Spleen (tissue), 11 donors: Measurements from ENCODE around the gene SETBP1. TPM values are rescaled to one million over a fixed set of nuclear protein-coding genes. Genes with fewer than 3 reads are reported as not detected.

Experiments used
- DNase-seq: peaks from one replicate; pipeline ENCODE4 v3.0.0-alpha.2; 2020
- H3K27ac ChIP-seq, 8 donors: fragments of 200-600 bp; sonication (generic) in 7 of 8; 1 replicate in 4 of 8; 2 replicates in 4 of 8; pipeline versions ENCODE4 v1.5.0 to v1.8.0; 2016 to 2021; ENCODE audit warnings: inconsistent platforms in 4 of 8, mild to moderate bottlenecking in 4 of 8, moderate library complexity in 1 of 8
- H3K27me3 ChIP-seq, 7 donors: fragments of 200-600 bp; sonication (generic) in 6 of 7; replicated peaks in 1 of 7; 1 replicate in 4 of 7; 2 replicates in 3 of 7; pipeline versions ENCODE4 v1.5.0 to v1.8.0; 2016 to 2021; ENCODE audit warnings: inconsistent platforms in 3 of 7, mild to moderate bottlenecking in 1 of 7
- H3K36me3 ChIP-seq, 6 donors: fragments of 200-600 bp; sonication (generic) in 5 of 6; 1 replicate in 4 of 6; 2 replicates in 2 of 6; pipeline versions ENCODE4 v1.5.0 to v1.8.0; 2016 to 2021; ENCODE audit warnings: inconsistent platforms in 2 of 6
- H3K4me1 ChIP-seq, 6 donors: fragments of 200-600 bp; sonication (generic) in 5 of 6; 1 replicate in 3 of 6; 2 replicates in 3 of 6; pipeline versions ENCODE4 v1.5.0 to v1.8.0; 2016 to 2021; ENCODE audit warnings: inconsistent platforms in 3 of 6
- H3K4me3 ChIP-seq, 8 donors: fragments of 200-600 bp; sonication (generic) in 7 of 8; 1 replicate in 4 of 8; 2 replicates in 4 of 8; pipeline versions ENCODE4 v1.5.0 to v1.8.0; 2016 to 2021; ENCODE audit warnings: inconsistent platforms in 4 of 8, mild to moderate bottlenecking in 4 of 8, moderate library complexity in 2 of 8
- H3K9me3 ChIP-seq, 8 donors: fragments of 200-600 bp; sonication (generic) in 7 of 8; 1 replicate in 4 of 8; 2 replicates in 4 of 8; pipeline versions ENCODE4 v1.5.0 to v1.8.0; 2016 to 2021; ENCODE audit warnings: inconsistent platforms in 4 of 8
- POLR2A ChIP-seq, 3 donors: fragments of 450-650 bp; IDR thresholded peaks; one replicate each; pipeline ENCODE4 v1.5.1; 2017; ENCODE audit warnings: antibody characterized with exemption in 3 of 3, mild to moderate bottlenecking in 1 of 3
- POLR2AphosphoS5 ChIP-seq, 3 donors: sonication (generic); formaldehyde crosslinking; IDR thresholded peaks; one replicate each; pipeline ENCODE4 v1.5.1; 2017; ENCODE audit warnings: antibody characterized with exemption in 3 of 3
- WGBS, 5 donors: extraction: QIAGEN DNeasy Blood & Tissue Kit in 3 of 5; methylation state at CpG; one replicate each; pipeline versions ENCODE4 v1.1.5 to v1.1.7; 2013 to 2018; 5-methylcytosine and 5-hydroxymethylcytosine counted together
- intact Hi-C: fragments of 100-400 bp; cut with DNase I; formaldehyde crosslinking; loops from one replicate; pipeline ENCODE4 v1.15.0; 2023; ENCODE audit warnings: low total_unique reads
- polyA plus RNA-seq, 3 donors: library from polyadenylated mRNA; stranded (reverse); fragments of 200-250 nt; gene quantifications; one replicate each; pipeline ENCODE4 v1.2.1, GENCODE V29; 2013
- total RNA-seq, 7 donors: library from RNA; depleted of rRNA in 3 of 7; stranded (reverse); fragments of >200 nt in 3 of 7; fragmentation: NEBNext Ultra II Directional in 4 of 7; extraction: Animal tissue kit (Norgen Biotek cat#: 25700) in 4 of 7; gene quantifications; one replicate each; pipeline versions ENCODE4 v1.1.0 to v1.2.1, GENCODE V29; 2016 to 2021
- TF ChIP-seq, protein P1 (sequence below), 11 experiments: fragments of 200-600 bp in 7 of 11; fragments of 450-650 bp in 4 of 11; sonication (generic) in 4 of 11; IDR thresholded peaks in 8 of 11; conservative IDR thresholded peaks in 3 of 11; 1 replicate in 7 of 11; 2 replicates in 4 of 11; pipeline versions ENCODE4 v1.4.0 to v1.8.0; 2016 to 2021; ENCODE audit warnings: antibody characterized with exemption in 11 of 11, inconsistent platforms in 4 of 11, mild to moderate bottlenecking in 1 of 11
- donor health status: healthy with polysubstance abuse.
- donor health status: DM: no; HTN: no; CAD: no; lungs with moderate emphysema.
- donor health status: DM: no; HTN: no; CAD: no.
- donor health status: Bipolar disorder and iron deficiency.
- donor health status: healthy.
- donor health status: DM: no; HTN: no; CAD: no.
- donor health status: DM: yes; HTN: yes; CAD: no.

SETBP1 gene
- total and polyA plus RNA-seq, 10 donors = 2.0 to 50.7 (median 33.1) TPM

- Histone ChIP-seq H3K9me3 (no peaks in the 10 kb centered on the region), H3K27me3 (no peaks in the 10 kb centered on the region), H3K36me3 (peaks cover 0 to 14% (median 0%) of the 10 kb centered on the region in 6 donors), H3K27ac (peak overlapping the region in 1 of 8 donors; percentile 5), H3K4me1 (peaks cover 0 to 37% (median 20%) of the 10 kb centered on the region in 6 donors), H3K4me3 (no peak overlapping the region)
- WGBS, 5 donors = 84 to 97% (median 91%) methylated on average over 2 of the region's 2 CpGs
- no peak for DNase-seq
- TF ChIP-seq, protein P1, sequence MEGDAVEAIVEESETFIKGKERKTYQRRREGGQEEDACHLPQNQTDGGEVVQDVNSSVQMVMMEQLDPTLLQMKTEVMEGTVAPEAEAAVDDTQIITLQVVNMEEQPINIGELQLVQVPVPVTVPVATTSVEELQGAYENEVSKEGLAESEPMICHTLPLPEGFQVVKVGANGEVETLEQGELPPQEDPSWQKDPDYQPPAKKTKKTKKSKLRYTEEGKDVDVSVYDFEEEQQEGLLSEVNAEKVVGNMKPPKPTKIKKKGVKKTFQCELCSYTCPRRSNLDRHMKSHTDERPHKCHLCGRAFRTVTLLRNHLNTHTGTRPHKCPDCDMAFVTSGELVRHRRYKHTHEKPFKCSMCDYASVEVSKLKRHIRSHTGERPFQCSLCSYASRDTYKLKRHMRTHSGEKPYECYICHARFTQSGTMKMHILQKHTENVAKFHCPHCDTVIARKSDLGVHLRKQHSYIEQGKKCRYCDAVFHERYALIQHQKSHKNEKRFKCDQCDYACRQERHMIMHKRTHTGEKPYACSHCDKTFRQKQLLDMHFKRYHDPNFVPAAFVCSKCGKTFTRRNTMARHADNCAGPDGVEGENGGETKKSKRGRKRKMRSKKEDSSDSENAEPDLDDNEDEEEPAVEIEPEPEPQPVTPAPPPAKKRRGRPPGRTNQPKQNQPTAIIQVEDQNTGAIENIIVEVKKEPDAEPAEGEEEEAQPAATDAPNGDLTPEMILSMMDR (IDR thresholded peaks at IDR 0.05 in 8 of 11, conservative IDR thresholded peaks at IDR 0.05 in 3 of 11) = no peak
- TF ChIP-seq POLR2A (IDR thresholded peaks at IDR 0.05) = no peak
- no peak for TF ChIP-seq POLR2AphosphoS5 (IDR thresholded peaks at IDR 0.05)
- intact Hi-C loops = no loop called here
Observed at GRCh38 chr18:44743631-44744030, 62.9 kb downstream of the SETBP1 start.

GRCh38 chr18:44744161-44745121 is 63.8 kb downstream of the SETBP1 start:
- no peaks in the 10 kb centered on the region for H3K9me3 ChIP-seq
- DNase-seq = peak; percentile 78
- H3K27ac ChIP-seq = no peak overlapping the region
- no peaks in the 10 kb centered on the region for H3K27me3 ChIP-seq
- H3K4me1 ChIP-seq = peaks cover 0 to 37% (median 22%) of the 10 kb centered on the region in 6 donors
- no peak overlapping the region for H3K4me3 ChIP-seq
- 85 to 91% (median 88%) methylated on average over 32 to 50 of the region's 50 CpGs for whole genome bisulfite sequencing, 5 donors
- intact Hi-C loops = no loop called here
- no peak for TF ChIP-seq POLR2AphosphoS5 (IDR thresholded peaks at IDR 0.05)
- TF ChIP-seq POLR2A (IDR thresholded peaks at IDR 0.05) = no peak
- TF ChIP-seq, protein P1 (IDR thresholded peaks at IDR 0.05 in 8 of 11, conservative IDR thresholded peaks at IDR 0.05 in 3 of 11) = no peak
- peaks cover 0 to 15% (median 0%) of the 10 kb centered on the region in 6 donors for H3K36me3 ChIP-seq

DNA sequence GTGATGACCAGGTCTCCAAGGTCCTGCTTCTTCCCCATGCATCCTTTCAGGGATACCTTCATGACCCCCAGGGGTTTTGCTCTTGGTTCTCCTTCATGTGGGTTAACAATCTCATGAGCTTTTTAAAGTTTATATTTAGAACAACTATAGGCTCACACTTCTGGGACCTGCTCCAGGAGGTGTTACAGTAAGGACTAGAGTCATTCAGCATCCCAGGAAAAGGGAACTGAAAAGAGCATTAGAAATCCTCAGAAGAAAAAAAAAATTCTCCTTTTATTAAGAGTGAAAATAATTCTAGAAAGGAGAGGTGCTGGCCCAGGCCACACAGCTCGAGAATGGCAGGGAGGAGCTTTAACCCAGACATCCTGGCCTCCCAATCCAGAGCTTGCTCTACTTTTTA is 66.5 kb downstream of the SETBP1 start:
- H3K4me3 ChIP-seq = no peak overlapping the region
- no peak overlapping the region for H3K27ac ChIP-seq
- no peaks in the 10 kb centered on the region for H3K9me3 ChIP-seq
- peaks cover 0 to 50% (median 23%) of the 10 kb centered on the region in 6 donors for H3K4me1 ChIP-seq
- peaks cover 0 to 9% (median 0%) of the 10 kb centered on the region in 6 donors for H3K36me3 ChIP-seq
- intact Hi-C loops = no loop called here
- TF ChIP-seq, protein P1 (IDR thresholded peaks at IDR 0.05 in 8 of 11, conservative IDR thresholded peaks at IDR 0.05 in 3 of 11) = no peak
- no peak for DNase-seq
- H3K27me3 ChIP-seq = no peaks in the 10 kb centered on the region
- 50 to 68% (median 64%) methylated on average over 1 of the region's 1 CpG for WGBS, 5 donors

DNA sequence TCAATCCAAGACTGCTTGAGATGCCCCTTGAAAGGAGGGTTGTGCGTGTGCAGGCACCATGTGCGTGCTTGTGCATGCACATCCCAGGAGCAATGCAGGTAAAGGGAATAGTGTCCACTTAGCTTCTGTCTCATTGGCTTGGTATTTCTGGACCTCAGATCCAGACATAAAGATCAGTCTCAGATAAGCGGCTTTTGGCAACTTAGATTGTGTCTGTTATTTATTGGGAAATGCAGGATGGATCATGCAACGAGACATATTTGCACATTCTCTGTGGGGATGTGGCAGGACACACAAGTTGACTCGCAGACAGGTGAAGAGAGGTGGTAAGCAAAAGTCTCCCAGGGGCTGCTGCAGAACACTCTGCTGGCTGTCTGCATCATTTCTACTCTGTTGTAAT is 67.9 kb downstream of the SETBP1 start:
- Histone ChIP-seq H3K27ac (no peak overlapping the region), H3K9me3 (no peaks in the 10 kb centered on the region), H3K27me3 (no peaks in the 10 kb centered on the region), H3K4me1 (peaks cover 0 to 38% (median 15%) of the 10 kb centered on the region in 6 donors), H3K36me3 (peaks cover 0 to 9% (median 0%) of the 10 kb centered on the region in 6 donors), H3K4me3 (no peak overlapping the region)
- 65 to 95% (median 86%) methylated on average over 5 of the region's 5 CpGs for WGBS, 5 donors
- intact Hi-C loops = no loop called here
- DNase-seq = no peak
- TF ChIP-seq POLR2A (IDR thresholded peaks at IDR 0.05) = no peak
- TF ChIP-seq, protein P1 (IDR thresholded peaks at IDR 0.05 in 8 of 11, conservative IDR thresholded peaks at IDR 0.05 in 3 of 11) = no peak
- no peak for TF ChIP-seq POLR2AphosphoS5 (IDR thresholded peaks at IDR 0.05)
